Inferior parietal cortex (tissue), 1 donor: ENCODE data around the gene ROR1.
"Not testable (repeated sequence)": the region's sequence is repeated elsewhere in the genome, so short reads cannot be mapped to it uniquely, and the experiment has no call there.

Experiments used
- DNase-seq: peaks from one replicate; pipeline ENCODE4 v3.0.0-alpha.2; 2016; ENCODE audit errors: extremely low spot score

The ROR1 gene

GRCh38 chr1:63822540-63822939, 48.7 kb downstream of the ROR1 start:
- DNase-seq: no peak

- no peak for DNase-seq
Measured at GRCh38 chr1:63824451-63824850, 50.6 kb downstream of the ROR1 start.

GRCh38 chr1:63825111-63825510, 51.3 kb downstream of the ROR1 start:
- no peak for DNase-seq

DNA sequence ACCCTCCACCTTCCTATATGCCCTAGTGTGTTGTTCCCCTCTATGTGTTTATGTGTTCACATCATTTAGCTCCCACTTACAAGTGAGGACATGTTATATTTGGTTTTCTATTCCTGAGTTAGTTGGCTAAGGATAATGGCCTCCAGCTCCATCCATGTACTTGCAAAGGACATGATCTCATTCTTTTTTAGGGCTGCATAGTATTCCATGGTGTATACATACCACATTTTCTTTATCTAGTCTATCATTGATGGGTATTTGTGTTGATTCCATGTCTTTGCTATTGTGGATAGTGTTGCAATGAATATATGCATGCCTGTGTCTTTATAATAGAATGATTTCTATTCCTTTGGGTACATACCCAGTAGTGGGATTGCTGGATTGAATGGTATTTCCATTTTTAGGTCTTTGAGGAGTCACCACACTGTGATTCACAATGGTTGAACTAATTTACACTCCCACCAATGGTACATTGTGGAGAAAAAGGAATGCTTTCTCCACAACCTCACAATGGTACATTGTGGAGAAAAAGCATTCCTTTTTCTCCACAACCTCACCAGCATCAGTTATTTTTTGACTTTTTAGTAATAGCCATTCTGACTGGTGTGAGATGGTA, 52.5 kb downstream of the ROR1 start:
- DNase-seq: not testable (repeated sequence)

DNA sequence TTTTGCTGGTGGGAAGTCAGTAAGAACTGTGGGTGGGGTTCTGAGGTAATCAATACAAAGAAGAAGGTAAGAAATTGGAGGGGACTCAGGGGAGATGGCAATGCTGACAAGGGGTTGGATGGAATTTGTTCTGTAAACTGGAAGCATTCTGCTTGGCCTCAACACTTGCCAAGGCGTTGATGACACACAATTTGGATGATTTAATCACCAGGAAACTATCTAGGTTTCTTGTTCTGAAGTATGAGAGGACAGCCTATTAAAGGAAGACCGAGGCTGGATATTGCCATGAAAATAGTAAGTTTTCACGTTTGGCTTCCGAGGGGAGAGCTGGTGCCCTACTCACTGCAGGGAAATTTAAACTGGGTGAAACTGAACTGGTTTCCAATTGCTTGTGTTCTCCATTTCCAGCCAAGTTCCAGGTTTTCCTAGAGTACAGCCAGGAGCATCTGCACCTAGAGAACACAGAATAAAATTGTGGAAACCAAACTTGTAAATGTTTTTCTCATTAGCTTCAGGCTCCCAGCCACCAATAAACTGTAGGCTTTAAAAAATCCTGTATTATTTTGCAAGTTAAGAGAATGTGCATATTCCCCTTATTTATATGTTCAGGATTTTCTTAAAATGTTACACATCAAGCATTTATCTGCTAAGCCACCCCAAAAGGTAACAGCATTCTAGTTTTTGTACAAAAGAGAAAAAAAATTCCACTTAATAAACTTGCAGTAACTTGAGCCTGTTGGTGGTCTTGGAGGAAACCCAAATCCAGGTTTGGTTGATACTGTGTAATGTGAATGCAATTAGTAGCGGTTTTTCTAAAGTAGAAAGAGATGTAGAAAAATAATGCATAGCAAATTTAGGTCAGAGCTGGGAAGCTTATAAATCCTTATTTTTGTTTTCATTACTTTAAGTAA, 53.8 kb downstream of the ROR1 start:
- DNase-seq: no peak

DNA sequence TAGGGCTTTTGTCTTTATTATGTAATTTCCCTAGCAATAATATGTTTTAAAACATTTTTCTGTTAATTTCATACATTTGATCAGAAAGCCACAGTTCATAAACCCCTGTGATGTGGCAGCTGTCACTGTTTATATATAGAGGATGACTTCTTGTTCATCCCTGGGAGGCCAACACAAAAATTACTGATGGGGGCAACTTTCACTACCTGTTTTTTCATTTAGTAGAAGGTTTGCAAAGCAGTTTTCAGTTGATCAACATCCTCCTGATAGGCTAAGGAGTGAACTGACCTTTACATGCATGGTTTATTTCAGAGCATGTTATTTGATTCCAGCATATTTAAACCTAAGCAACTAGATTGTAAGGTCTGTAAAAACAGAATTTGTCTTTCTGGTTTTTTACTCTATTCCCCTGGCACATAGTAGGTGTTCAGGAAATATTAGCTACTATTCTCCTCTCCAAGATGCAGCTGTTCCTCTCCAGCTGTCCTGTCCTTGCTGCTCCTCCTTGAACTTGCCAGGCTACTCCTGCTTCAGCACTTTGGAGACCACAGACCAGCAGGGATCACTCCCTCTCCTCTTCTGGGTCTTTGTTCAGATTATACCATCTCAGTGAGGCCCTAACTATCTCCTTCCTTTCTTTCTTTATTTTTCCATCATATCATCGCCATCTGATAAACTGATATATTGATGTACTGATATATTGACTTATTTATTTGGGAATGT, 54.7 kb downstream of the ROR1 start:
- no peak for DNase-seq

DNA sequence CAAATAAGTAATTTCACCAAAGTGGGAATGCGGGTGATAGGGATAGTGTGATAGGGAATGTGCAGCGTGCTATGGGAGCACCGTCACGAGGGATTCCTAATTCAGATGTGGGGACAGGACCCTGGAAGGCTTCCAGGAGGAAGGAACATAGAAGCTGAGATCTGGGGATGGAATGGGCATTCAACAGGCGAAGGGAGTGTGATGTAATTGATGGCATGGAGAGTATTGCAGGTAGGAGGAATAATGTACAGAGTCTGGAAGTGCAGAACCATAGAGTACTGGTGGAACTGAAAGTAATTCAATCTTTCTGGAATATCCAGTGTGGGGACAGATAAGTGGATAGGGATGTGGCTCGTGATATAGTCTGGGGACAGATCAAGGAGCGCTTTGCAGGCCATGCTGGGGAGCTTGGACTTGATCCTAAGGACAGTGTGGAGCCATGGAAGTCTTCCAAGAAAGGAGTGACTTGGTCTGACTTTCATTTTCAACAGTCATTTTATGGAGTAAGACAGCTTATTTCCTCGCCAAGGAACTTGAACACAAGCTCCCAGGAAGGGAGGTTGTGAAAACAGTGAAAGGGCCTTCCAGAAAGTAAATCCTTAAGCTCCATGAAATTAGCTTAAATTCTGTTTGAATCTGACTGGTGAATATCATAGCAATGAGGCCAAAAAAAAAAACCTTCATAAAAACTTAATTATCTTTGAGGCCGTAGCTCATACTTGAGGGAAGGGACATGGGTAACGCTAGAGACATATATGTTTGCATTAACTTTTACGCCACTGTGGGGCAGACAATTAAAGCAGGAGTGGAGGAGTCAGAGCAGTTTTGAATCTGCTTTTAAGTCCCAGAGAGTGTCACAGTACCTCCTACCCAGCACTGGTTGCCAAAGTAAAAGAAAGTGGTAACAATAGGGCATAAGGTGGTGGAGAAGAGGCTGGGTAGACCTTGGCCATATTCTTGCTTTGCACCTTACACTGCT, 55.8 kb downstream of the ROR1 start:
- no peak for DNase-seq

GRCh38 chr1:63831409-63831808, 57.6 kb downstream of the ROR1 start:
- no peak for DNase-seq

GRCh38 chr1:63833363-63834119, 59.7 kb downstream of the ROR1 start:
- DNase-seq: no peak

- no peak for DNase-seq
Measured at GRCh38 chr1:63835128-63835527, 61.3 kb downstream of the ROR1 start.

DNA sequence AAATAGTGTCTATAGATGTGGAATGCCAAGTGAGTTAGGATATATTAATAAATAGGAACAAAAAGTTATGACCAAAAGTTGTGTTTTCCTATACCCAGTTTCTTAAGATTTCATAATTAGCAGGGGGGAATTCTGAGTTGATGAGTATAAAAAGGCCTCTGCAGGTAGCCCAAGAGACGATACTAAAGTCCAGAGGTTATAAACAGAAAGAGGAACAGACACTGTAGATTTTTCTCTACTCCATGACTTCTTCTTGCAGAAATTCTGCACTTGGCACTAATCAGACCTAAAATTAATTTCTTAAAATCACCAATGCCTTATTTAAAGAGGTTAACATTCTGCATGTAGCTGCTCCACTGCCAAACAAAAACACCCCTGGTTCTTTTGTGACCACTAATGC, 62.6 kb downstream of the ROR1 start:
- no peak for DNase-seq

- DNase-seq: no peak
Measured at GRCh38 chr1:63836830-63837229, 63.0 kb downstream of the ROR1 start.

GRCh38 chr1:63843010-63843409, 69.2 kb downstream of the ROR1 start:
- DNase-seq: no peak

- no peak for DNase-seq
Measured at GRCh38 chr1:63843884-63844283, 70.1 kb downstream of the ROR1 start.

DNA sequence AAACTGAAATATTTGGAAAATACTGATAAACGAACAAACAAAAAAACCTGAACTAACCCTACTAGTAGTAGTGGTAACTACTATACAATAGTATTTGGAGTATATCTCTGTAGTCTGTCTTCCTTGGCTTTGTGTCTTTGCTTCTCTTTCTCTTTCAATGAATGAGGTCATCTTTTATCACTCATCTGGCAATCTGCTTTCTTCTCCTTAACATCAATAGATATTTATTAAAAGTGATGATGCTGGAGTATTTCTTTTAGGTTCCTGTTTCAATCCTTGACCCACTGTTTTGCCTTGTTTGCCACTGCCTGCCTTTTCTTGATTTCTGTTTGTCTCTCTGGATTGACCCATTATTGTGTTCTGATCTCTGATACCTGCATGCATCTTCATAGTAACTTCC, 71.5 kb downstream of the ROR1 start:
- no peak for DNase-seq

- DNase-seq: no peak
Measured at GRCh38 chr1:63847308-63847910, 73.6 kb downstream of the ROR1 start.

GRCh38 chr1:63848733-63849132, 74.9 kb downstream of the ROR1 start:
- DNase-seq: no peak

GRCh38 chr1:63849149-63849548, 75.3 kb downstream of the ROR1 start:
- DNase-seq: no peak

- no peak for DNase-seq
Measured at GRCh38 chr1:63854091-63854490, 80.3 kb downstream of the ROR1 start.

GRCh38 chr1:63855942-63856341, 82.1 kb downstream of the ROR1 start:
- DNase-seq: no peak
